Right forelimb (tissue), 1 donor: ENCODE measurements around the gene ZNF821.
"Not testable (repeated sequence)": the region's sequence is repeated elsewhere in the genome, so short reads cannot be mapped to it uniquely, and the experiment has no call there.

ENCODE experiments used
- DNase-seq: peaks from one replicate; pipeline ENCODE4 v3.0.0-alpha.2; 2018

ZNF821 gene

DNA sequence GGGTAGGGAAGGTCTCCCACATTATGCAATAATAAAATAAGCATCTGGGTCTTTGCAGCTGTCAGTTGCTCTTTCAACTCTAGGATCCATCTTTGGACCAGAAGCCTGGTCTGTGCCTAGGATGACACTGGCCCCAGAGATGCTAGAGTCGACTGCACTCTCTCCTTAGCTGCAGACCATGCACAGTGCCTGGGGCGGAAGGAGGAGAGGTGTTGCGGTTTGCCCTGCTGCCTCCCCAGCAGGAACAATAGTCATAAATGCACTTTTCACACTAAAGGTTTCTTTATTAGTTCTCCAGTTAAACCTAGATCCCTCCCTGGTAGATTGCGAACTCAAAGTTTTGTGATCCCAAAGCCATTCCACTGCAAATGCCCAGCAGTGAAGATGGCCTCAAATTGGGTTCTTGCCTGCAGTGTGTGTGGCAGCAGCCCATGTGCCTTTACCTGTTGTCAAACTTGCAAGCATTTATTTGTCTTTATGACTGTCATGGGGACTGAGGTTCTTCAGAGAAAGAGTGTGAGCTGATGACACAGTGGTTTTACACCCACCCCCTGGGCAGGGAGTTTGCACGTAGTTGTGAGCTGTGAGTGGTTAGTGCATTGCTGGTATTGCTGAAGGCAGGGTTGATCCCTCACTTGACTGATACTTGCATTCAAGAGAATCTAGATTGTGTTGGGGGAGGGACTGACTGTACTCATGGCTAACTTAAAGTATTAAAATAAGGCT lies 27.9 kb downstream of the ZNF821 start:
- DNase-seq = no peak

DNA sequence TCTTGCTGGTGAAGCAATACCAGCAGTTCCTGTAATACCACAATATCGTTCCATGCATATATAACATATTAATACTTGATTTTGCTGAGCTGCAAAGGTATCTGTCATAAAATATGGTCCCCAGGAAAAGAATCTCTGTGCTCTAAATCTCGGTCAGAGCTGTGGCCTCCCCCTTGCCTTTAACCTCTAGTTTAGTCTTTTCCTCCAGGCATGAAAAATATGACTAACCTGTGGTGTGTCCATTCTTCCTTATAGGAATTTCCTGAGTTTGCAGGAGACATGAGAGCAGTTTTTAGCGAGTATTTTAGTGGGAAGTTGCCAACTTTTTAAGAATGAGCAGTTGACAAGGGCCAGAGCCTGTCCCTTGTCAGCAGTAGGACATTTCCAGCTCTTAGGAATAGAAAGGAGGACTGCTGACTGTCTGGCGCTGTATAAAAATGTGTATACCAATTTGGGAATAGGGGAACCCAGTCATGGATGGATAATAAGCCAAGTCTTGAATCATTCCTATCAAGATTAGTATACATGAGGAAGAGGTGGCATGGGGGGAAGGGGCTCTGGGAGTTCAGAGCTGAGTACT lies 29.5 kb downstream of the ZNF821 start:
- DNase-seq = no peak

DNA sequence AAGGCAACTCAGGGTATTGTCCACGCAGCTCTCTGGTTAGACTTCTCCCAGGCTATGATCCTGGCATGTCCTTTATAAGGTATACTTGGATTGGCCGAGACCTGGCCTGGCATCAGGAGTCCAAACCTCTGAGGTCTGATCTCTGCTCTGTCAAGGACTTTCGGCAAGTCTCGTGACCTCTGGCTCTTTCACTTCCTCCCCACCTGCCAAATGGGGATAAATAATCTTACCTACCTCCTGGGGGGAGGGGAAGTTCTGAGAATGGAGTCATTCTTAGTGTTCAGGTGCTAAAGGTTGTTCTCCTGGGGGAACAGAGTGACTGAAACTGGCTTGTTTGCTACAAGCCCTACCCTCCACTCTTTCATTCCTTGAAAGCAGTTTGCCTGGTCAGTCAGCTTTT lies 30.6 kb downstream of the ZNF821 start:
- no peak for DNase-seq

DNA sequence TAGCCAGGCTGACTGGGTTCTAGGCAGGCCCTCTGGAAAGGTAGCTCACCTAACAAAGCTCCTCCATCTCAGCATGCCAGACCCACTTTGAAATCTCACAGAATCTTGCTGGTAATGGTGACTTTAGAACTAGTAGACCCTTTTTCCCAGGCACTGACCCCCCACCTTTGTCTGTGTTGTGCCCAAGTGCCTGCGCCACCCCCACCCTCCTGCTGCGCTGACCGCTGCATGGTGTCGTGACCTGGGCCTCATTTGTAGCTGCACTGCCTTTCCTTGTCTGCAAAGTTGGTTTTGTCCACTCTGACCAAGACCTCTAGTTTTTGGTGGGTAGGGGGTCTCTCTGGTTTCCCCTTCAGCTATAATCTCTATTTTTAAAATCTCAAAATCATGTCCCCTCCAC lies 31.4 kb downstream of the ZNF821 start:
- DNase-seq = no peak

DNA sequence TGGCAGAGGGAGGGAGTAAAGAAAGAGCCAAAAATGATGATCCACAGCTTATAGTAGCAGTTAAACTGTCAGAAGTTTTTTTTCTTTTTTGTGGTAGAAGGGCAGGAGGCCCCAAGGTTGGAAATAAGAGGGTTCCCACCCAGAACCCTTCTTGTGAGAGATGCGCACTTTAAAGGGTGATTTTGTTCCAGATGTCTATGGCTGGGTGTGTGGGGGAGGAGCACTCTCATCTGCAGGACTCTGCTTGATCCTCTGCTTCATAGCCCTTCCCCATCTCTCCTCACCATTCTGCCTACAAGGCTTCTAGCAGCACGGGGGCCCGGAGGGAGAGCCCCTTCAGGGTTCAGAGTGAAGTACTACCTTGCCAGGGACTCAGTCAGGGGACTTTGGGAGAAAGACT lies 31.8 kb downstream of the ZNF821 start:
- DNase-seq = no peak

DNA sequence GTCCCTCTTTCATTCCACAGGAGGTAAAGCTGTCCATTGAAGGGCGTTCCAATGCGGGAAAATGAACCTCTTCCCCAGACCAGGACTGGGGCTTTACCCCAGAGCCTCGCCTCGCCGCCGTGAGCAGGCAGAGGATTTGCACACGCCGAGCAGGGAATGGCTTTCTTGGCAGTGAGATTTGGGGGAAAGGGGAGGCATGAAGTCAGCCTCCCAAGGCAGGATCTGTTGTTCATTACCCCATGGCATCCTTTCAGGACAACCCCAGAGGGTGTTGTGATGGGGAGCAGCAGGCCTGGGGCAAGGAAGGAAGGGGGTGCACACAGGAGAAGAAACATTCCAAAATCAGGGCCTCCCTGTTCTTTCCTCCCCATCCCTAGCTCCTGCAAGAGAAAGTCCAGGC lies 32.2 kb downstream of the ZNF821 start:
- no peak for DNase-seq

DNA sequence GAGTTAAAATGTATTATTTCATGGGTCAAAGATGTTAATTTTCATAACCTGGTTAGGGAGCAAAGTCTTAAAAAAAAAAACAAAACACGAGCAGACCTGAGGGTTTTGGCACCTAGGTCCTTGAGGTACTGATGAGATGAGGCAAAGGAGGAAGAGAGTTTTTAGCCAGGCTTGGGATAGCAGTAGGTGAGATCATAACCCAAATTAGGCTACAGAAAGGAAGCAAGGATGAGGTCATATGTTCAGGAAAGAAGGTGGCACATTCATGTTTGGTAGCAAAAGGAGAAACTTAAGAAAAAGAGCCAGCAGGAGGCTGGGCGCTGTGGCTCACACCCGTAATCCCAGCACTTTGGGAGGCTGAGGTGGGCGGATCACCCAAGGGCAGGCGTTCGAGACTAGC lies 35.4 kb downstream of the ZNF821 start:
- DNase-seq = no peak

DNA sequence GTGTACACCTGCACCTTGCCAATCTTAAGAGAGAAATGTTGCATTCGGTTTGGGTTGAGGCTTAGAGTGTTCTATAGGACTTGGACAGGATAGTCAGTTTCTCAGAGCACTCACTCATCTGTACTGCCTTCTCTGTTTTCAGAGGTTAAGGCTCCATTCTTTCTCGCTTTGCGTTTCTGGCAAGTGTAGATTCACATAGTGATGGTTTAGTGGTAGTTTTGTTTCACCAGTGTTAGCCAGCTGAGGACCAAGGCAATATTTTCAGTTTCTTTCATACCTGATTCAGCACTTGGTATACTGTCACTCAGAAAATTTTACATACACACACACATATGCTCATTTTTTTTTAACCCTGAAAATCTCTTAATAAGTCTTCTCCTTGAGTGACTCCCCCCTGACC lies 36.9 kb downstream of the ZNF821 start:
- DNase-seq = no peak

DNA sequence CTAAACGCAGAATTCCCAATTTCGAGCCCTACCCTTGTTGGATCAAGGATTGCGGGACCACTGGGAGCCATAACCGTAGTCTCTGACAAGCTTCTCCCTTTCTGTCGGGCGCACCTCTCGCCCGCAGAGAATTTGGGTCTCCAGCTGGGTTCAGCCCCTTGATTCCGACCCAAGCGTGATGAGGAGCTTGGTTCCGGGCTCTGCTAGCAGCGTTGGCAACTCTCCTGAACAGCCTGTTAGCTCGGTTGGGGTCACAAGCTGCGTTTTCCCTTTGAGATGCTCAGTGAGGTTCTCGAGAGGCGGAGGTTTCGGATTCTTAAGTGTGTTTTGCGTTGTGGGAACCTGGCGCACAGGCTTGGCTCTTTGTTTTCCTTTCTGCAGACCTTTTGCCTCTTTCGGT lies 37.6 kb downstream of the ZNF821 start:
- DNase-seq = peak; percentile 45

DNA sequence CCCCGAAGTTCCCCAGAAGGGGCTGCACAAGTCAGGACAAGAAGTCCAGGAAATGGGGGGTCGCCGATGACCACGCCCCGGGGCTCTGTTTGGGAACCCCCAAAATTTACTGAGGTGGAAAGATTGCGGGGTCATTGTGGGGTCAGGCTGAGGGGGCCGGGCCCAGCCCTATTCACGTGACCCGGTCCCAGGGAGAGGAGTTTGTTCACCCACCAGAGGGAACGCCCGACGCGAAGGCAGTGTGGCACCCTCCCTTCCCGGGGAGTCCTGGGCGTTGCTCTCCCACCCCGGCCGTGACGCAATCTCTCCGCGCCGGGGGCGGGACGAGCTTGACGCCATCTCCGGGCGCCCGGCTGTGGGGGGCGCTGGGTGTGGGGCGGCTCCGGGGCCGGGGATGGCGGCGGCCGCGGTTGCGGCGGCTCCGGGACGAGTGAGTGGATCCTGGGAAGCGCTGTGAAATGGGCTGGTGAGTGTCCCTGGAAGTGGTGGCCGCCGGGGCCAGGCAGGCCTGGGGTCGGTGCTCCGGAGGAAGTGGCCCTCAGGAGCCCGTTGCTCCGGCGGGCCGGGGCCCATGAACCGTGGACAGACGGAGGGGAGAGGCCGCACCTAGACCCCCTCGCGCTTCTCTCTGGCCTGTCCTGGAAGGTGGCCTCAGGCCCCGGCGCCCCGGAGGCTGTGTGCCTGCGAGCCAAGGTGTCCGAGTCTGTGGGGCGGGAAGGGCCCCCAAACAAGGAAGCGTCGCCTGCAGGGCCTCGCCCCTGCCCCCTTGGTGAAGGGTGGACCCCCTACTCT lies 38.1 kb downstream of the ZNF821 start, which contains the start of gene ATXN1L:
ATXN1L (plus strand) TSS at position 338 of the 792 bp plus-strand sequence. CDS start 3,765 bp downstream, outside the sequence.
- peak; percentile 98 for DNase-seq

DNA sequence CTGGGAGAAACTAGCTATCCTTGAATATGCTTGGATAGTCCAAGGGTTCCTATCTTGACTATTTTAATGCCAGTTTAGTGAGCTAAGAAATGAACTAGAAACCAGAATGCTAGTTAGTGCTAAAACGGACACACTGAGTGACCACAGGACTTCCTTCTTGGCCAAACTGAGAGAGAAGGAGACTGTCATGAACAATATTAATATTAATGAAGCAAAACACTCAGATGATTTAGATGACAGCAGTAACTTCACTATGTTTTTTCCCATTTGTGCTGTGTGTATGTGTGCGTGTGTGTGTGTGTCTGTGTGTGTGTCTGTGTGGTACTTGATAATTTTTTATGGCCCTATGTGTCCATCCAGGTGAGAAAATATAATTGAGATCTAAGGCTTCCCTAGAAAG lies 40.4 kb downstream of the ZNF821 start:
- DNase-seq = no peak

DNA sequence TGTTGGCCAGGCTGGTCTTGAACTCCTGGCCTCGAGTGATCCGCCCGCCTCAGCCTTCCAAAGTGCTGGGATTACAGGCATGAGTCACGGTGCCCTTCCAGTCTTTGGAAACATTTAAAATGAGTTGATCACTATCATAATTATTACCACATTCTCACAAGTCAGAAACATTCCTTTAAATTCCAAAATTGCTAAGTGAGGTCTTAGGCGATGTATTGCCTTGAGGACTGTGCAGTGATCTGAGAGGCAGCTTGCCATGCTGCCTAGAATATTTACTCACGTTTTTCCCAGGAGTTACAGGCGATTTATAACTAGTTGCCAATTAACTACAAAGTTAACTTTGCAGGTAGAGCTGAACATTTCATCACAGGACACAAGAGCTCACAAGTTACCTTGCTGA lies 43.9 kb downstream of the ZNF821 start:
- DNase-seq = no peak

DNA sequence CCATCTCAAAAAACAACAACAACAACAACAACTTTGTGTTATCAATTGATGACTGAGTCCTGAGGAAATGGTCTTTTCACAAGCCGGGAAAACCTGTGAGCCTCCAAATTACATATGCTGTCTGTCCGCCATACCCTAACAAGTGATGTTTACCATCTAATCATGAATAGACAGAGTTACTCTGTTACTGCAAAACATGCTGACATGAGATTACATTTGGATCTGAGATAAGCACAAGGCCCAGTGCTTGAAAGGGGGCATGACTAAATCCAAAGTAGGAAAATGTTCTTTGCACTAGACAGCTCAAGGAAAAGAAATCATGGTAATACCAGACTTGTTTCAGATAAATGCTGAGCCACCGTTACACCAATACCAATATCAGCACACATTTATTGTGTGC lies 46.8 kb downstream of the ZNF821 start:
- DNase-seq = no peak

DNA sequence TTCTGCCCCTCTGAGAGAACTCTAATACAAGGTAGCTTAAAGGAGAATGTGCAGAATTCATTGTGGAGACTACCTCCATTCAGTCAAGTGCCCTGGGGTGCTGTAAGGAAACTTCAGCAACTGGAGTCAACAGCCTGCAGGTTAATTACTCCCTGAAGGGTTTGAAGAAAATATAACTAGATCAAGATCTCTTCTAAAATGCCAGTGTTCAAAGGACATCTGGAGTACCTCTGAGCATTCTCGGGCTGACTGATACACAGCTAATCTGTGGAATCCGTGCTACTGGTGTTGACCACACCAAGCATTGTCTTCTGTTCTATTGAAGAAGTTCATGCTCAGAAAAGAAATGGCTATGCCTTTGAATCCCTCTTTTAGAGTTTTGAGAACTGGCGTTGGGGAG lies 49.7 kb downstream of the ZNF821 start:
- no peak for DNase-seq

DNA sequence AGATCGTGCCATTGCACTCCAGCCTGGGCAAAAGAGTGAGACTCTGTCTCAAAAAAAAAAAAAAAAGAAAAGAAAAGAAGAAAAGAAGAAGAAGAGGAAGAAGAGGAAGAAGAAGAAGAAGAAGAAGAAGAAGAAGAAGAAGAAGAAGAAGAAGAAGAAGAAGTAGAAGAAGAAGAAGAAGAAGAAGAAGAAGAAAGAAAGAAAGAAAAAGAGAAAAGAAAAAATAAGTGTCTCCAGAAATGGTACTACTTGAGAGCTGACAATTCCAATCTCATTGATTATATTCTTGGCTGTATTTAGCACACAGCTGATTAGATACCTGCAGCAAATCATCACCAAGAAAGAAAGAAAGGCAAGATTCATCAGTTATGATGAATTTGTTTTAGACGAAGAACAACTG lies 51.9 kb downstream of the ZNF821 start:
- DNase-seq = not testable (repeated sequence)

DNA sequence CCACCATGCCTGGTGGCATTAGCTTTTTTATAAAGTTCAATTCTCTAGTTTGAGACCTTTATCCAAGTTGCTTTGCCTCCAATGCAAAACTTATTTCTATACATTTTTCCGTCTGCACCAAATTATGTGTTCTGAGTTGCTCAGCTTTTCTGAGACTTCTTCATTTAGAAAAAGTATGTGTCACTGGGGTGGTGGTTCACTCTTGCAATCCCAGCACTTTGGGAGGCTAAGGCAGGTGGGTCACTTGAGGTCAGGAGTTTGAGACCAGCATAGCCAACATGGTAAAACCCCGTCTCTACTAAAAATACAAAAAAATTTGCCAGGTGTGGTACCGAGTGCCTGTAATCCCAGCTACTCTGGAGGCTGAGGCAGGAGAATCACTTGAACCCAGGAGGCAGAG lies 52.3 kb downstream of the ZNF821 start:
- DNase-seq = not testable (repeated sequence)

DNA sequence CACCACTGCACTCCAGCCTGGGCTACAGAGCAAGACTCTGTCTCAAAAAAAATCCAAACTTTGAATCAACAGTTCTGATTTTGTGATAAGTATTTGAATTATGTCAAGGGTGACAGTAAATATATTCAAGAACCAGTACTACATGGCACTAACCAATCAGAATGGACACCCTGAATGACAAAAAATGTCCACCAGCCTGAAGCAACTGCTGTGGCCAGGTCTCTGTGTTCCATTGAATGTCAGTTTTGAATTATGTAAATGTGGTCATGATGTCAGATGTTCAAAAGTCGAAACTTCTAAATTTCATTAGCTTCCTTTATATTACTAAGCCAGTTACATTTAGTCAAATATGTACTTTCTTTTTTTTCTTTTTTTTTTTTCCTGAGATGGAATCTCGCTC lies 53.6 kb downstream of the ZNF821 start:
- DNase-seq = no peak

DNA sequence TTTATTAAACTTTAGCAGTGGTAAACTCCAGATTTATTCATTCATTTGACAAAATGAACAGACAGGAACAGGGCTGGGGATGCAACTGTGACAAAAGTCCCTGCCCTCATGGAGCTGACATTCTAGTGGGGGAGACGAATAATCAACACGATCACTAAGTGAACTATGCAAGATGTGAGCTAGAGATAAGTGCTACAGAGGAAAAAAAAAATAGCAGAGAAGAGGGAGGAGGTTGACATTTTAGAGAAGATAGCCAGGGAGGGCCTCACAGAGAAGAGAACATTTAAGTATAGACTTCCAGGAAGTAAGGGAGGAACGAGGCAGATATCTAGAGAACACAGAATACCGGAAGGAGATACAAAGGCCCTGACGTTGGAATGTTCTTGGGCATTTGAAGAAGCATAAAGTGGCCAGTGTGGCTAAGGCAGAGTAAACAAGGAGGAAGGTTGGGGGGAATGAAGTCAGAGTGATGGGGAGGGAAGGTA lies 57.4 kb downstream of the ZNF821 start:
- DNase-seq = no peak

DNA sequence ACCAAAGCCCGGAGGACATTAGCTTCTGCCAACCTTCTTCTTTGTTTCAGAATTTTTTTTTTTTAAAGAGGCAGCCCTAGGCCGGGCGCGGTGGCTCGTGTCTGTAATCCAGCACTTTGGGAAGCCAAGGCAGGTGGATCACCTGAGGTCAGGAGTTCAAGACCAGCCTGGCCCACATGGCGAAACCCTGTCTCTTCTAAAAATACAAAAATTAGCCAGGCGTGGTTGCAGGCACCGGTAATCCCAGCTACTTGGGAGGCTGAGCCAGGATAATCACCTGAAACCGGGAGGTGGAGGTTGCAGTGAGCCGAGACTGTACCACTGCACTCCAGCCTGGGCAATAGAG lies 66.9 kb downstream of the ZNF821 start:
- not testable (repeated sequence) for DNase-seq

DNA sequence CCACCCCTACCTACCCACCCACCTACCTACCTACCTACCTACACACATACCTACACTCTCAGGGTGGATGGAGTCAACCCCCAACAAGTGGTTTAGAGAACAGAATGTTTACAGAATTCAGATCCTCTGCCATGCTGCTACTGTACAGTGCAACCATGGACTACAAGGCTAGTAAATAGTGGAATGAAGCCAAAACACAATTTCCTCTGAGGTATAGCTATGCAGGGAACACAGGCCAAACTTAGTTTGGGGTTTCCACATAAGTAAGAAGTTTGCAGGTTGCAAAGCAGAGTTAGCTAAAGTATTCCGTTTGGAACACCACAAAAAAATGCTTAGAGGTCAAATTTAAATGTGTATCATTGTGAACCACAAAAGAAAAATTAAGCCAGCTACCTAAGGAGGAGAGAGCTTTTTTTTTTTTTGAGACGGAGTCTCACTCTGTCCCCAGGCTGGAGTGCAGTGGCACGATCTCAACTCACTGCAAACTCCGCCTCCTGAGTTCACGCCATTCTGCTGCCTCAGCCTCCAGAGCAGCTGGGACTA lies 72.7 kb downstream of the ZNF821 start:
- DNase-seq = no peak

DNA sequence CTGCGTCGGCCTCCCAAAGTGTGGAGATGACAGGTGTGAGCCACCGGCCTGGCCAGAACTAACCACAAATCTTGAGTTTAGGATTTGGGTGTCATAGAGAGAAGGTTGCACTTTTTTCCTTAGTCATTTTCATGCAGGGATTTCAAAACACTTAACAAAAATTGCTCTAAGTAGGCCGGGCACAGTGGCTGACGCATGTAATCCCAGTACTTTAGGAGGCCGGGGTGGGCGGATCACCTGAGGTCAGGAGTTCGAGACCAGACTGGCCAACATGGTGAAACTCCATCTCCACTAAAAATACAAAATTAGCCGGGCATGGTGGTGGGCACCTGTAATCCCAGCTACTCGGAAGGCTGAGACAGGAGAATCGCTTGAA lies 73.8 kb downstream of the ZNF821 start:
- DNase-seq = not testable (repeated sequence)
